Measurements from ENCODE around the gene MRPS2. TPM values are rescaled to one million over a fixed set of nuclear protein-coding genes. Genes with fewer than 3 reads are reported as not detected.

MRPS2 gene
- total and polyA plus RNA-seq, 4 donors, result 10.9 to 71.8 (median 31.5) TPM

GRCh38 chr9:135478191-135478590, 22.3 kb upstream of the MRPS2 start:
- TF ChIP-seq ZBTB33 (IDR thresholded peaks at IDR 0.05), result no peak
- Histone ChIP-seq H3K27ac (ENCODE audit: low read depth in 1 of 2, low read length in 2 of 2) (no peak overlapping the region), H3K27me3 (ENCODE audit: control insufficient read depth in 4 of 4, insufficient read depth in 4 of 4, low read length in 3 of 4) (no peaks in the 10 kb centered on the region), H3K4me3 (ENCODE audit: low read depth in 1 of 3, low read length in 3 of 3) (no peak overlapping the region), H3K9me3 (ENCODE audit: control insufficient read depth in 4 of 4, low read length in 3 of 4) (no peaks in the 10 kb centered on the region), H3K36me3 (ENCODE audit: control insufficient read depth in 4 of 4, insufficient read depth in 3 of 4, low read depth in 1 of 4, low read length in 3 of 4) (peaks cover 0 to 1% (median 0%) of the 10 kb centered on the region in 4 donors), H3K9ac (ENCODE audit: low read depth in 1 of 2, low read length in 2 of 2) (no peak overlapping the region), H3K4me1 (ENCODE audit: control insufficient read depth in 4 of 4, insufficient read depth in 4 of 4, low read length in 3 of 4) (peaks cover 4 to 21% (median 14%) of the 10 kb centered on the region in 4 donors)
- no peak for DNase-seq (ENCODE audit: low spot score)
- WGBS, result 92% methylated on average over 10 of the region's 10 CpGs

- no peaks in the 10 kb centered on the region for H3K9me3 ChIP-seq (ENCODE audit: control insufficient read depth in 4 of 4, low read length in 3 of 4)
- H3K4me3 ChIP-seq (ENCODE audit: low read depth in 1 of 3, low read length in 3 of 3), result peak overlapping the region in 2 of 3 donors; percentile 54 to 94
- peak overlapping the region; percentile 54 to 63 for H3K27ac ChIP-seq (ENCODE audit: low read depth in 1 of 2, low read length in 2 of 2)
- H3K36me3 ChIP-seq (ENCODE audit: control insufficient read depth in 4 of 4, insufficient read depth in 3 of 4, low read depth in 1 of 4, low read length in 3 of 4), result peaks cover 0 to 8% (median 1%) of the 10 kb centered on the region in 4 donors
- H3K4me1 ChIP-seq (ENCODE audit: control insufficient read depth in 4 of 4, insufficient read depth in 4 of 4, low read length in 3 of 4), result peaks cover 4 to 21% (median 14%) of the 10 kb centered on the region in 4 donors
- no peak for DNase-seq (ENCODE audit: low spot score)
- no peak for TF ChIP-seq CTCF (IDR thresholded peaks at IDR 0.05; ENCODE audit: low read depth, low read length, missing input control)
- TF ChIP-seq RXRA (IDR thresholded peaks at IDR 0.05), result no peak
- TF ChIP-seq RAD21 (IDR thresholded peaks at IDR 0.05), result peak in 1 of 2 donors; percentile 26
- peak in 1 of 2 donors; percentile 25 for TF ChIP-seq HNF4A (conservative IDR thresholded peaks at IDR 0.05)
- H3K9ac ChIP-seq (ENCODE audit: low read depth in 1 of 2, low read length in 2 of 2), result no peak overlapping the region
- H3K27me3 ChIP-seq (ENCODE audit: control insufficient read depth in 4 of 4, insufficient read depth in 4 of 4, low read length in 3 of 4), result no peaks in the 10 kb centered on the region
- WGBS, result 3% methylated on average over 64 of the region's 64 CpGs
Observed at GRCh38 chr9:135478829-135479468, 21.5 kb upstream of the MRPS2 start.

- Histone ChIP-seq H3K4me1 (ENCODE audit: control insufficient read depth in 4 of 4, insufficient read depth in 4 of 4, low read length in 3 of 4) (peaks cover 4 to 23% (median 14%) of the 10 kb centered on the region in 4 donors), H3K9me3 (ENCODE audit: control insufficient read depth in 4 of 4, low read length in 3 of 4) (no peaks in the 10 kb centered on the region), H3K27me3 (ENCODE audit: control insufficient read depth in 4 of 4, insufficient read depth in 4 of 4, low read length in 3 of 4) (no peaks in the 10 kb centered on the region), H3K36me3 (ENCODE audit: control insufficient read depth in 4 of 4, insufficient read depth in 3 of 4, low read depth in 1 of 4, low read length in 3 of 4) (peaks cover 0 to 13% (median 1%) of the 10 kb centered on the region in 4 donors), H3K9ac (ENCODE audit: low read depth in 1 of 2, low read length in 2 of 2) (peak within 1 kb of the TSS in 1 of 2 donors; percentile 54), H3K27ac (ENCODE audit: low read depth in 1 of 2, low read length in 2 of 2) (peak within 1 kb of the TSS; percentile 54 to 63), H3K4me3 (ENCODE audit: low read depth in 1 of 3, low read length in 3 of 3) (peak within 1 kb of the TSS; percentile 32 to 94 (median 91))
- WGBS, result 1% methylated on average over 85 of the region's 103 CpGs
- DNase-seq (ENCODE audit: low spot score), result no peak
- no peak for TF ChIP-seq MAX (IDR thresholded peaks at IDR 0.05)
- no peak for TF ChIP-seq TAF1 (conservative IDR thresholded peaks at IDR 0.05)
- TF ChIP-seq YY1 (IDR thresholded peaks at IDR 0.05), result no peak
- TF ChIP-seq RXRA (IDR thresholded peaks at IDR 0.05), result no peak
- TF ChIP-seq FOXA1 (IDR thresholded peaks at IDR 0.05), result no peak
- TF ChIP-seq ATF3 (IDR thresholded peaks at IDR 0.05), result no peak
- TF ChIP-seq HNF4G (IDR thresholded peaks at IDR 0.05), result no peak
- no peak for TF ChIP-seq CTCF (IDR thresholded peaks at IDR 0.05; ENCODE audit: low read depth, low read length, missing input control)
- no peak for TF ChIP-seq EGR1 (IDR thresholded peaks at IDR 0.05; ENCODE audit: low read depth in 2 of 2)
- no peak for TF ChIP-seq REST (IDR thresholded peaks at IDR 0.05)
- no peak for TF ChIP-seq JUND (IDR thresholded peaks at IDR 0.05)
- TF ChIP-seq NR2F2 (IDR thresholded peaks at IDR 0.05), result no peak
- TF ChIP-seq HNF4A (conservative IDR thresholded peaks at IDR 0.05), result no peak
- TF ChIP-seq FOXA2 (IDR thresholded peaks at IDR 0.05), result no peak
- TF ChIP-seq RAD21 (IDR thresholded peaks at IDR 0.05), result no peak
Observed at GRCh38 chr9:135479469-135480052, 20.9 kb upstream of the MRPS2 start, which contains the start of gene PPP1R26. Gene PPP1R26, plus strand, starts transcription at chr9:135479782. Its CDS starts 4,729 bp downstream, at chr9:135484511.

Measured in liver (tissue), 9 donors.